ENCODE measurements around the gene MYO5A.
"Not testable (repeated sequence)": the region's sequence is repeated elsewhere in the genome, so short reads cannot be mapped to it uniquely, and the experiment has no call there.

The MYO5A gene

DNA sequence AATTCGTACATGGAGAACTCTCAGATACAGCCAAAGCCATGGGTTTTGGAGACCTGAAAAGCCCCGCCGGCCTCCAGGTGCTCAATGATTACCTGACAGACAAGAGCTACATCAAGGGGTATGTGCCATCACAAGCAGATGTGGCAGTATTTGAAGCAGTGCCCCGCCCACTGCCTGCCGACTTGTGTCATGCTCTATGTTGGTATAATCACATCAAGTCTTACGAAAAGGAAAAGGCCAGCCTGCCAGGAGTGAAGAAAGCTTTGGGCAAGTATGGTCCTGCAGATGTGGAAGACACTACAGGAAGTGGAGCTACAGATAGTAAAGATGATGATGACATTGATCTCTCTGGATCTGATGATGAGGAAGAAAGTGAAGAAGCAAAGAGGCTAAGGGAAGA, 23.5 kb downstream of the MYO5A start:
- DNase-seq (ENCODE audit: low read depth), result no peak

DNA sequence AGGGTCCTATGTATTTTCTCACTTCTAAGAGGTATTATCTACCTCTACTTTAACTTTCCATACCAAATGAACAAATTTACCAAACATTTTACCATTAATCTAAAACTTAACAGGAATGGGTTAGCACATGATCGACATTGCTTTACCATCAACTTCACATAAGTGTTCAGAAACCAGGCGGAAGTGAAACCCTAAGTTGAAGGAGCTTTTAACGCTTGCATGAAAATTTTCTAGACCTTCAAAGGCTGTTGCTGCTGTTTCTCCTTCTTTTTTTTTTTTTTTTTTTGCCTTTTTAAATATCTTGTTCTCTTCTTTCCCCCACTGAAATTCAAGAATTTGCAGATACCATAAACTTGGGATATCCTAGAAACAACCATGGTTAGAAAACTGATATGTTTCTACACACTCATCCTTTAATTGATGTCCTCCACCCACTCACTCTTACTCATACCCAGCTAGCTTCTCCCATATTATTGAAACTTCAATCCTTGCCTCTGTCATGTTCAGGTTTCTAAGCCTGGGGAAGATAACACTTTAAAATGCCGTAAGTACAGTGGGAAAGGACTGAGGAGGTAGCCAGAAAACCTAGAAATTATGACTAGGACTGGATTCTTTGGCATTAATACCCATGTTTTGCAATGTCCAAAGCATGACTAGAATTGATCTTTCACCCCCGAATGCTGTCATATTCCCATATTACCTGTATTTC, 24.7 kb downstream of the MYO5A start:
- DNase-seq (ENCODE audit: low read depth), result no peak

DNA sequence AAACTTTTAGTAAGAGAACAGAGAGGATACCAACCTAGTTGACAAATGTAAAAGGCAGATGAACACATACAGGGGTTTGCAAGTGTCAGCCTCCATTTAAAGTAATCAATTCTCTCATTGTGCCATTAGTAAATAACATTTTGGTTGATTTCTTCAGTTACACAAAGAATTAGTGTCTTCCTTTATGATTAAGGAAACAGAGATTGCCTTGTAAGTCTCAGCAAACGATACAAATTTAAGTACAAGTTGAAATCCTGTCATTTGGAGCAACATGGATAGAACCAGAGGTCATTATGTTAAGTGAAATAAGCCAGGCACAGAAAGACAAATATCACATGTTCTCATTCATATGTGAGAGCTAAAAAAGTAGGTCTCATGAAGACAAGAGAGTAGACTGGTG, 26.1 kb downstream of the MYO5A start:
- DNase-seq (ENCODE audit: low read depth), result no peak

DNA sequence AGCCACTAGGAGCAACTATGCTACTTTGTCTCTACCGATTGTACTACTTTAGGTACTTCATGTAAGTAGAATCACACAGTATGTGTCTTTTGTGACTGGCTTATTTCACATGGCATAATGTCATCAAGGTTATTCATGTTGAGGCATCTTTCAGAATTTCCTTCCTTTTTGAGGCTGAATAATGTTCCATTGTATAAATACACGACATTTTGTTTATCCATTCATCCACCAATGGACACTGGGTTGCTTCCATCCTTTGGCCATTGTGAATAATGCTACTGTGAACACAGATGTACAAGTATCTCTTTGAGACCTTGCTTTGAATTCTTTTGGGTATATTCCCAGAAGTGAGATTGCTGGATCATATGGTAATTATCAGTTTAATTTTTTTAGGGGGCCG, 29.2 kb downstream of the MYO5A start:
- no peak for DNase-seq (ENCODE audit: low read depth)

DNA sequence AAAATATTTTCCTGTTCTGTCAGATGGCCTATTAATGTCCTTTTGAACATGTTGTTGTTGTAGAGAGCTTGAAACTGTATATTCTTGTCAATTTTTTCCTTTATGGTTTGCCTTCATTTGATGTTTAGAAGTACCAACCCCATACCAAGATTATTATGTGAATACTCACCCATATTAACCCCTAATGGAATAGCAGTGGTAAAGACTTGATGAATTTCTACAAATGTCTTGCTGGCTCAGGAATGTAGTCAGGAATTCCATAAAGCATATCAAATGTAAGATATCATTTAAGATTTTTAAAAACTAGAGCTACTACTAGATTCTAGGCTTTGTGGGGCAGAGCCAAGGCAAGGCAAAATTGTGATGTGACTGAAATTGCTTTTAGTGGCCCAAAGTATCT, 30.0 kb downstream of the MYO5A start:
- DNase-seq (ENCODE audit: low read depth), result no peak

DNA sequence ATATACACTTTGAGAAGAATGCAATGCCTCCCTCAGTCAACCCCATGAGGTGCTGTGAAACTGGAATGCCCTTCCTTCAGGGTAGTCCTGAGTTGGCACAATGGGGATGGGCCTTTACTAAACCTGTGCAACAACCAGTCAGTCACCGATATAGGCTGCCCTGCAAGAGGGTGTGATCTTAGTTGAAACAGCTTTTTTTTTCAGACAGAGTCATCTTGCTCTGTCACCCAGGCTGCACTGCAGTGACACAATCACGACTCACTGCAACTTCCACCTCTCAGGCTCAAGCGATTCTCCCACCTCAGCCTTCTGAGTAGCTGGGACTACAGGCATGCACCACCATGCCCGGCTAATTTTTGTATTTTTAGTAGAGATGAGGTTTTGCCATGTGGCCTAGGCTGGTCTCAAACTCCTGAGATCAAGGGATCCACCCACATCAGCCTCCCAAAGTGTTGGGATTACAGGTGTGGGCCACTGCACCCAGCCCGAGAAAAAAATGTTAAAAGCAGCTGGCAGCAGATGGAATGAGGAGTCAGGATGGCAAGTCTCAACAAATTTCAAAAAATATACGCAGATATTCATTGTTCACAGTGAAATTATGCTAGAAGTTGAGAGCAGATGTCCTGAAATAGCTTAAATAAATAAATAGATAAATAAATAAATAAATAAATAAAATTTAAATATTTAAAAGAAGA, 31.8 kb downstream of the MYO5A start:
- DNase-seq (ENCODE audit: low read depth), result peak; percentile 52

DNA sequence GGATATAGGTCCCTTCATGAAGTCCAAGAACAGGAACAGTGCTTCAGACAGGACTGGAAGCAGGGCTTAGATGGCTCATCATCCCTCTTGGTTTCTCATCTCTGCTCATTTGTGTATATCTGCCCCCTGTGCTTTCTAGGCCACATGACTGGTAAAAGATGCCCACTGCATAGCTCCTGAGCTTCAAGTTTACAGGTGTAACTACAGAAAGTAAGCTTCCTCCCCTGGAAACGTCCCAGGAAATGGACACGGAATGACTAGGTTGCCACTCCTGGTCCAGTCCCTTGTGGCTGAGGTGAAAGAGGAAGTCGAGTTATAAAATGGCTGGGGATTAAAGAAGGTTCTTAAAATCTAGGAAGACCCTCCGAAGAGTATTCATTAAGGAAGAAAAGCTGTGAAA, 32.5 kb downstream of the MYO5A start:
- no peak for DNase-seq (ENCODE audit: low read depth)

DNA sequence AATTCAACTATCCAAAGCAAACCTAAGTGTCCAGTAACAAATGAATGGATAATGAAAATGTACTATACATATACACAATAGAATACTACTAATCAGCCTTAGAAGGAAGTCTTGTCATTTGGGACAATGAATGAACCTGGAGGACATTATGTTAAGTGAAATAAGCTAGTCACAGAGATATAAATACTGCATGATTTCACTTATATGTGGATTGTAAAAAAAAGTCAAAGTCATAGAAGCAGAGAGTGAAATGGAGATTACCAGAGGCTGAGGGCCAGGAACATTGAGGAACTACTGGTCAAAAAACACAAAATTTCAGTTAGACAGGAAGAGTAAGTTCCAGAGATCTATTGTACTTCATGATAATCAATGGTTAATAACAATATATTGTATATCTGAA, 33.6 kb downstream of the MYO5A start:
- no peak for DNase-seq (ENCODE audit: low read depth)

DNA sequence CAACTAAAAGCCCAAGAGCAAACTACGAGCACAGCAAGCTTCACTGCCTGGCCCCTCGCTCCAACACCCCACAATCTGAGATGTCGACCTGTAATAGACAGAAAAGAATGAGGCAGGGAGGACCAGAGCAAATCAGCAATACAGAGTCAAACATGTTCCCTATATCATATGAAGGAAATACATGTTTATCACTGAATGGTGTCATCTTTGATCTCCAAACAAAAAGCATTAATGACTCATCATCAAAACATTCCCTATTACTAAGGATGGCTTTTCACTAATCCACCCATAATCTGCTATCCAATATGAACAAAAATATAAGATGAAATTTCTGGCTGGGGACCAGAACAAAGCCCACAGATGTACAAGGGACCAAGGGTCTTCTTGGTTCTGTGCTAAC, 34.7 kb downstream of the MYO5A start:
- DNase-seq (ENCODE audit: low read depth), result no peak

DNA sequence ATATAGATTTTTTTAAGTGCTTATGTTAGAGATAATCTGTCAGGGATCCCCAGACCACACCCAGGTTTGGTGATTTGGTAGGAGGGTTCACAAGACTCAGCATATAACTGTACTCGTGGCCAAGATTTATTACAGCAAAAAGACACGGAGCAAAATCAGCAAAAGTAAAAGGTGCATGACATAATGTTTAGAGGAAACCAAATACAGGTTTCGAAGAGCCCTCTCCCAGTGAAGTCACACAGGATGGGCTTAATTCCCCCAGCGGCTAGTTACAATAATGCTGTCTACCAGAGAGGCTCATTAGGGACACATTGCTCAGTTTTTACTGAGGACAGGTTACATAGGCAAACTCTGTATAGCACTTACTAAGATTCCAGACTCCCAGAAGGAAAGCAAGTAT, 36.5 kb downstream of the MYO5A start:
- no peak for DNase-seq (ENCODE audit: low read depth)

DNA sequence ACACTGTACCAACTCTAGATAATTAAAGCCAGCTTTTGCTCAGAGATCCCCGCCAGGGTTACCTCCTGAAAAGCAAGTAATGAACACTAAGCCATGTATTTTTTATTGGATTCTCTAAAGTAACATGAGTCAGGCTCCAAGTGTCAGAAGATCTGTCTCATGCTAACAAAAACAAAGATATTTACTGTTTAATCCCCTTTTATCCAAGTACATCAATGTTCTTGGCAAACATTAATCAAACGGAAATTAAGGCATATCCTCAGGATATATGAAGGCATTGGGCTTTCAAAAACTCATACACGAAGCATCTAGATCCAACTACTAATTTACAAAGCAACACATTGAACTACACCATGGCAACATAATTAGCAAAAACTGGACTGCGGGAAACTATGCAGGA, 37.2 kb downstream of the MYO5A start:
- DNase-seq (ENCODE audit: low read depth), result no peak

DNA sequence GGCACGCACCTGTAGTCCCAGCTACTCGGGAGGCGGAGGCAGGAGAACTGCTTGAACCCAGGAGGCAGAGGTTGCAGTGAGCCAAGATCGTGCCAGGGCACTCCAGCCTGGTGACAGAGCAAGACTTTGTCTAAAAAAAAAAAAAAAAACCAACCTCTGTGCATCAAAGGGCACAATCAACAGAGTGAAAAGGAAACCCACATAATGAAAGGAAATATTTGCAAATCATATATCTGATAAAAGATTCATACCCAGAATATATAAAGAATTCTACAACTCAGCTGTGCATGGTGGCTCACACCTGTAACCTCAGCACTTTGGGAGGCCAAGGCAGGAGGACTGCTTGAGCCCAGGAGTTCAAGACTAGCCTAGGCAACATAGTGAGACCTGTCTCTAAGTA, 39.2 kb downstream of the MYO5A start:
- DNase-seq (ENCODE audit: low read depth), result not testable (repeated sequence)

DNA sequence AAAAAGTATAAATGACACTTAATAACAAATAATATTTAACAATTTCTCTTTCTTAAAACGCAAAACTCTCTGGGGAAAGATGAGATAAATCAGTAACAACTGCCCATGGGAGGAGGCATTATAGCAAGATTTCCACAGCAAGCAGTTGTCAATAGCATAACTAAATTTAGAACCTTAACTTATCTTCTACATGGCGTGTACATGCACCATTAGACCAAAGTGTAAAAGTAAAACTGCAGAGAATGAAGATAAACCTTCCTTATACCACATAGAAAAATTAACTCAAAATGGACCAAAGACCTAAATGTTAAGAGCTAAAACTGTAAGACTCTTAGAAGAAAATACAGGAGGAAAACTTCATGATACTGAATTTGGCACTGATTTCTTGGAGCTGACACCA, 39.9 kb downstream of the MYO5A start:
- DNase-seq (ENCODE audit: low read depth), result no peak

DNA sequence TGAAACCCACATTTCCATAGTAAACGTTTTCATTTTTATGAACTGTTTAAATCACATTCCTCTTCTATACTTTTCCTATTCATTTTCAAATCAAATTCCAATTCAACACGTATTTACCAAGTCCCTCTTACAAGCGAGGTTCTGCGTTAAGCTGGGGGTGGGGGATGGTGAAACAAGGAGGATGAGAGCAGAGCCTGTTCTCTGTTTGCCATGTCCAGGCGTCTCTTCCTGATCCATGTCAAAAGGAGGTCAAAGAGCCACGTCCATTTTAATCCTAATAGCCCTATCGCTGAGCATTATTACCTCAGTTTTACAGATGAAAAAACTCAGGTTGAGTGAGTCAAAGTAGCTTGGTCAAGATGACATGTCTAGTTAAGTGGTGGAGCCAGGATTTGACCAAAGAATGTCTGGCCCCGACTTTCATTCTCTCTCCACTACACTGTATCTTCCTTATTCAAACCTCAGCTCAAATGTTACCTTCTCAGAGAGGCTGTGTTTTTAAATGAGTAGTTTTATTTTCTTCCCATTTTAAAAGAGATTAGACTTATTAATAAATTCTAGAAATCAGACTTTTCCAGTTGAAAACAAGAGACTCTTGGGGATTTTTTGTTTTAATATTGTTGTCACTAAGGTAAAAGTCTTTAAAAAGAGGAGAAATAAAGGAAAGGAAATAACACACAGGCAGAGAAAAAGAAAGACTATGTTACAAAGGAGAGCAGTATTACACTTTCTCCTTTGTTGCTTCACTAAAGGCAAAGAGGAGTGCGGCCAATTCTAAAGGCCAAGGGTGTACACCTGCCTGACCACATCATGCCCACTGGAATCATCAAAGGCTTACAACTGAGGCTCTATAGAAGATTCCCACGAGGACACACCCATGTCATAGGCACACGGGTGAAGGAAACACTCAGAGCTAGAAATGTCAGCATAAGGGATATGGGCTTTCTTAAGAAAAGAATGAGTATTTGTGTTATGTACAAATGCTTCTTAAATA, 42.4 kb downstream of the MYO5A start:
- DNase-seq (ENCODE audit: low read depth), result no peak

DNA sequence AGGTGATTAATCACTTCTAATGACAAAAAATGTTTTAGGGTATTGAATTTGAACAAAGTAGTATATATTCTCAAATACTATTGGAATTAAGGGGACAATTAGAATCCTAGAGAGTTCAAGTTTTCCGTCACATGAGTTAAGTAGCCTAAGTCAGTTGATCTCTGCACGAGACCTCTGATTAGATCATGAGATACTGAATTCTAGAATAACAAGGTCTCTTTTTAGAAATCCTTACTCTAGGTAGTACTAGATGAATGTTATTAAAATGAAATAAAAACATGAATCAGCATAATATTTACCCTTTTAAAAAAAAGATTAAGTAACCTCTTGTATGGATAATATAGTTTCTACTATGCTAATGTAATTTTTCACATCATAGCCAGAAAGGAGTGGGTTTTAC, 43.4 kb downstream of the MYO5A start:
- no peak for DNase-seq (ENCODE audit: low read depth)

DNA sequence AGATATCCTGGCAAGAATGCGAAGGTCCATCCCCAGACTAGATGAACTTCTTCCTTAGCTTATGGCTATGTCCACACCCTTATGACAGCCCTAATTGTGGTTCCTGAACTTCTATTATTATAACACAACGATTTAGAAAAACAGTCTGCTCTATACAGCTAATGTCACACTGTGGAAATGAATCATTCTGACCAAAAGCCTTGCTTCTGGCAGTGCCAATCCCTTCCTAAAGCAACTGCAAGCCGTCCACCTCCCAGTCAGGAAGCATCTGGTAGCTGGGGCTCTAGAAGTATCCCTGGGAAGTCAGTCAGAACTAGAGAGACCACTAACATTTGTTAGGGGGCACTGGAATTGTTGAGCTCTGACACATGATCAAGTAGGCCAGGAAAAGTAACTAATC, 45.0 kb downstream of the MYO5A start:
- no peak for DNase-seq (ENCODE audit: low read depth)

DNA sequence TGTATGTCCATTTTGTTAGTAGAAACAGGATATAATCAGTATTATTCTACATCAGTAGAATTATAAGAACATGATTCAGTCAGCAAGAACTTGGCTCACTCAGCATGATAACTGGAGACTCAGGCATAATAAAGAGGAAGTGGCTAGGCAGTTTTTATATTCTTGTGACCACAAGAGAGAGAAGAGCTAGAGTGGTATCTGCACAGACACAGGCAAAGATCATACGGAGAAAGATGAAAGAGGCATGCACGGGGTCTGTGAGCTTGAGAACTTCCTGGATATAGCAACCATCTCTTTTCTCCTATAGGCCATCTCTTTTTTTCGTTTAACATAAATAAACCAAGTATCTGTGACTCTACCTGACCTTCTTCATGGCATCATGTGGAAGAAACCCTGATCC, 46.8 kb downstream of the MYO5A start:
- DNase-seq (ENCODE audit: low read depth), result no peak

DNA sequence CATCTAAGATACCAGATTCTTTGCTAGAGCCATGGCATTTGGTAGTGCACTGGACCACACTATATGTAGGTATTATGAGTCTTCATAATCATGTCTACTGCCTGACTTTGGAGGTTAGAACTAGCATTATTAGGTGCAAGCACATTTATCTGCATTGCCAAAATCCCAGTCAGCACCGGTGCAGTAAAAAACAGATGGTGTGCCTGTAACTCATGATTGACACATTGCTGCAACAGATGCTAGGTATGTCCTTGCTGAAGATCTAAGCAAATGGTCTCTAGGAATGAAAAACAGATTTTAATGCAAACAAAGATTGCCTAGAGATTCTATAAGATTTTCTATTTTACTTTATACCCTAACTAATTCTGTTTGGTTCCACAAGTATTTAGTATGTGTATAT, 47.7 kb downstream of the MYO5A start:
- no peak for DNase-seq (ENCODE audit: low read depth)

DNA sequence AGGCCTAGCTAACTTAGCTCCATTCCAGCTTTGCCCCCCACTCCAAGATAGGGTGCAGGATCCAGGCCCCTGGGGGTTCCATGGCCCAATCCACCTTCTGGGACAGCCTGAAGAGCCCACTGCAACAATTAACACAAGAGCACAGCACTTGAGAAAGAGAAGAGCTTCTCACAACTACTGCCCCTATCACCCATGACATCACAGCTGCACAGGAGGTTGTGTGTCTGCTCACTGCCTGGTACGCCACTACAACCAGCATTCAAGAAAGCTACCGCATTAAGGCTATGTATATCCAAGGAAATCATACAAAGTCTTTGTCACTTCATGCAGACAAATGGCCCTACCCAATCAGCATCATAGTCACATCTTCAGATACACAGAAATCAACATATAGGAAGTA, 62.0 kb downstream of the MYO5A start:
- DNase-seq (ENCODE audit: low read depth), result no peak

DNA sequence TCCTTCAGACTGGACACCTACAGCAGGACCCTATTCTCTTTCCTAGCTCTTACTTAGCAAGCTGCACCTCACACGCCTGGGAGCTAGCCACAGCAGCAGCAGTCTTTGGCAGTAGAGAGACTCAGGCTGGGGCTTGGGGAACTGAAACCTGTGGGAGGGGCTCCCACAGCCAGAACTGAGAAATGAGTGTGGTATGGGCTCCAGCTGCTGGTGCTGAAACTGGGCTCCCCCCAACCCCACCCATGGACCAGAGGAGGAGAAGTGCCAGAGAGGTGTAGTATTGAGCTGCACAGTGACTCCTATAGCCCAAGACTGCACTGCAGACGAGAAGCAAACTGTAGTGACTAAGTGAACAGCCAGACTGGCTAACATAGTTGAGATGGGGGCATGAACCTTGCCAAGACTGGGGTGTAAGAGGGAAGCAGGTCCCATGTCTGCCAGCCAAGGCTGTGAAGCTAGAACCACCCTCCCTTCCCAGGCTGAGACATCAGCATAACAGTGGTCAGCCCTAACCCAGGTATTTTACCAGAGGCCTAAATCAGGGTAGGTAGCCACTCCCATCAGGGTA, 62.5 kb downstream of the MYO5A start:
- DNase-seq (ENCODE audit: low read depth), result peak; percentile 51

DNA sequence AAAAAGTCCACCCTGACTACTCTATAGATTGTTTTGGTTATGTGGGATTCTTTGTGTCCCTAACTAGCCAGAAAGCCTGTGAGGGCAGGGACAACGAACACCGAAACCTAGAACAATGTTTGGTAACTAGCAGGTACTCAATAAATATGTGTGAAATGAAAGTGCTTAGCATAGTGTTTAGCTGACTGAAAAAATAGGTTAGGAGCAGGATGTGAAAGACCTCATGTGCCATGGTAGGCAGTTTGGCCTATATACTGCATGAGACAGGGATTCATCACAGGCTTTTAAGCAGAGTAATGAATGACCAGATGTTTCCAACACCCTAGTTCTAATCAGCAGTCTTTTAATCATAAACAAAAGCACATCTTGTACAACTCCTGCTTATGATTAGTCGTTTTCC, 64.2 kb downstream of the MYO5A start:
- no peak for DNase-seq (ENCODE audit: low read depth)

DNA sequence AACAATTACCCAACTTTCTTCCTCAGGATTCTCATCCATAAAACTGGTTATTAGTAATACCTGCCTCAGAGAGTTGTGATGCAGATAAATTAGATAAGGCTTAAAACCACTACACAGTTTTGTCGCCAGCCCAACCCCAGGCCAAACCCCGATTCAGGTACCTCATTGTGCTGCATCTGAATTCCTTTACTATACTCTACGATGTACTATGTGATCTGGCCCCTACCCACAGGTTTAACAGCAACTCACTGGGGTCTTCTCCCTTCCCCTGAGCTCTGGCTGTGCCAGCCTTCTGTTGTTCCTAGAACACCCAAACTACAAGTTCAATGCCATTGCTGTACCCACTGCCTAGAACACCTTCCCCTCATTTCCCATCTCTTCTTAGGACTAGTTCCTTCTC, 64.6 kb downstream of the MYO5A start:
- no peak for DNase-seq (ENCODE audit: low read depth)

DNA sequence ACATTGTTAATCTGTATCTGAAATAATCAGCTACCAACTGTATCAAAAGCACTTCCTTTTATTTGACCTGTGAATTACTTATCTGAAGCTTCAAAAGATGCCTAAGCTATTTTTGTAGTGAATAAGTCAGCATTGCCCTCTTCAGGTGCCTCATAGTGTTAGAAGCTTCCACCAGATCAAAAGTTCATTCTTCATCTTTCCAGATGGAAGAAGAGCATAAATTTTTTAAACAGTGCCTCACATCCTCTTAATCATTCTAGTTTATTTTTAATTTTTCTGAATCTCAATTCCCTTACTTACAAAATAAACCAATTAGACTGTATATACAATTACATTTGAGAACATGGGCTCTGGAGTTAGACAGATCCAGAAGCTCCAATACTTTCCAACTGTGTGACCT, 65.0 kb downstream of the MYO5A start:
- DNase-seq (ENCODE audit: low read depth), result no peak
